GM23338 (cell line): ENCODE data around the gene SFRP4. TPM values are rescaled to one million over a fixed set of nuclear protein-coding genes. Genes with fewer than 3 reads are reported as not detected.

Experiments
- ATAC-seq: fragments of 200-7000 bp; cut with Tn5 transposase; 3 replicates; pipeline ENCODE4 v1.9.1; 2020
- DNase-seq: peaks from one replicate; pipeline ENCODE4 v3.0.0-alpha.2; 2015; ENCODE audit warnings: low spot score
- H2AFZ ChIP-seq: fragments of 200-600 bp; sonication (generic); 2 replicates; pipeline ENCODE4 v1.8.0; 2016; ENCODE audit warnings: antibody characterized with exemption, mild to moderate bottlenecking, moderate library complexity
- H3F3A ChIP-seq: fragments of 200-600 bp; sonication (generic); replicated peaks from 2 replicates; pipeline ENCODE4 v1.8.0; 2017; ENCODE audit warnings: antibody characterized with exemption, mixed run types, low read depth
- H3K27ac ChIP-seq: fragments of 200-600 bp; sonication (generic); 2 replicates; pipeline ENCODE4 v1.6.1; 2016; ENCODE audit warnings: low read depth
- H3K27me3 ChIP-seq: fragments of 200-600 bp; sonication (generic); 2 replicates; pipeline ENCODE4 v1.8.0; 2016; ENCODE audit warnings: mild to moderate bottlenecking, mixed run types, moderate library complexity; ENCODE audit not compliant: insufficient read depth
- H3K36me3 ChIP-seq: fragments of 200-600 bp; sonication (generic); 2 replicates; pipeline ENCODE4 v1.8.0; 2016; ENCODE audit warnings: mild to moderate bottlenecking; ENCODE audit not compliant: insufficient read depth
- H3K4me1 ChIP-seq: fragments of 200-600 bp; sonication (generic); 2 replicates; pipeline ENCODE4 v1.8.0; 2016; ENCODE audit warnings: mild to moderate bottlenecking, moderate library complexity; ENCODE audit not compliant: insufficient read depth
- H3K4me2 ChIP-seq: fragments of 200-600 bp; sonication (generic); 2 replicates; pipeline ENCODE4 v1.7.1; 2017; ENCODE audit warnings: mixed run types
- H3K4me3 ChIP-seq: fragments of 200-600 bp; sonication (generic); 2 replicates; pipeline ENCODE4 v1.6.1; 2016; ENCODE audit warnings: mixed run types
- H3K79me2 ChIP-seq: fragments of 200-600 bp; sonication (generic); replicated peaks from 2 replicates; pipeline ENCODE4 v1.8.0; 2017; ENCODE audit warnings: mild to moderate bottlenecking; ENCODE audit not compliant: insufficient read depth
- H3K9me2 ChIP-seq: fragments of 200-600 bp; sonication (generic); 2 replicates; pipeline ENCODE4 v1.8.0; 2017; ENCODE audit not compliant: insufficient read depth
- H4K20me1 ChIP-seq: fragments of 200-600 bp; sonication (generic); replicated peaks from 2 replicates; pipeline ENCODE4 v1.8.0; 2017; ENCODE audit warnings: mild to moderate bottlenecking; ENCODE audit not compliant: insufficient read depth
- H3K27ac Mint-ChIP-seq: 2 replicates; pipeline ENCODE4 v1.8.0; 2020; ENCODE audit warnings: inconsistent platforms, mild to moderate bottlenecking, moderate library complexity, mixed read lengths
- H3K27me3 Mint-ChIP-seq: 3 replicates; pipeline ENCODE4 v1.8.0; 2022; ENCODE audit warnings: low read depth, mild to moderate bottlenecking, moderate library complexity, mixed read lengths, inconsistent platforms; ENCODE audit not compliant: insufficient read depth, poor library complexity
- H3K36me3 Mint-ChIP-seq: 3 replicates; pipeline ENCODE4 v1.8.0; 2021; ENCODE audit warnings: low read depth, mild to moderate bottlenecking, inconsistent platforms, moderate library complexity, mixed read lengths
- H3K4me1 Mint-ChIP-seq: 3 replicates; pipeline ENCODE4 v1.8.0; 2020; ENCODE audit warnings: mild to moderate bottlenecking, inconsistent platforms, mixed read lengths
- H3K4me3 Mint-ChIP-seq: 3 replicates; pipeline ENCODE4 v1.8.0; 2021; ENCODE audit warnings: moderate library complexity, mild to moderate bottlenecking, inconsistent platforms, mixed read lengths
- H3K9me3 Mint-ChIP-seq: 3 replicates; pipeline ENCODE4 v1.8.0; 2020; ENCODE audit warnings: moderate library complexity, mild to moderate bottlenecking, inconsistent platforms, mixed read lengths
- REST ChIP-seq: IDR thresholded peaks from one replicate; pipeline ENCODE4 v1.6.1; 2018; ENCODE audit warnings: antibody characterized with exemption; ENCODE audit not compliant: unreplicated experiment
- ZNF462 ChIP-seq: fragments of 250-450 bp; sonication (Bioruptor Pico); IDR thresholded peaks from 2 replicates; pipeline ENCODE4 v1.5.0; 2020; ENCODE audit warnings: mild to moderate bottlenecking, moderate library complexity
- polyA plus RNA-seq: library from polyadenylated mRNA; unstranded; fragments of >200 nt; fragmentation: Nextera tagmentation; extraction: Ambion mirVana; gene quantifications from 2 replicates; pipeline ENCODE4 v1.2.1, GENCODE V29; 2016
- total RNA-seq: library from RNA; depleted of rRNA; stranded (reverse); fragments of >200 nt; shearing (Covaris generic); gene quantifications from 2 replicates; pipeline ENCODE4 v1.2.3, GENCODE V29; 2014
- TF ChIP-seq, protein P1 (sequence below): IDR thresholded peaks from 2 replicates; pipeline ENCODE4 v1.6.1; 2016; ENCODE audit warnings: antibody characterized with exemption

Gene SFRP4
- total and polyA plus RNA-seq, 2 experiments from 2014 or later = not detected

DNA sequence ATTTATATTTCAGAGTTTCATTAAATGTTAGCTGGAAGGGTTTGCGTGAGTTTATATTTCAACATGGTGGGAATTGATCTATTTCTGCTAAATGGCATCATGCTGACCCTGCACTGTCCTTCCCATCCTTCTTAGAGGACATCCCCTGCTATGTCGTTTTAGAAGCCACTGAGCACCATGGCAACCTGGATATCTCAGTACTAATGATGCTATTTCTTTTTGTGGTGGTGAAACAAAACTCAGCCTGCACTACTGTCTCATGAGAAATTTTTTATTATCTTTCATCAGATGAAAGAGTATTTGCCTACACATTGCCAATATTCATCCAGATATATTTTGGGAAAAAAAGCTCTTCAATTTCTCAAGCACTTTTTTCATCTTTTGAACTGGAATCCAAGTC lies 15.9 kb upstream of the SFRP4 start:
- Histone ChIP-seq H3K4me1 (no peaks in the 10 kb centered on the region), H3K79me2 (0 out of 2 replicates have a peak, but pooled peaks cover 4% of the 10 kb centered on the region), H4K20me1 (no peaks in the 10 kb centered on the region), H3K27ac (no peak overlapping the region), H2AFZ (no peak overlapping the region), H3K36me3 (no peaks in the 10 kb centered on the region), H3K4me2 (no peak overlapping the region), H3K27me3 (no peaks in the 10 kb centered on the region), H3K9me2 (no peaks in the 10 kb centered on the region), H3F3A (no peaks in the 10 kb centered on the region), H3K4me3 (no peak overlapping the region)
- no peak overlapping the region for H3K4me3 Mint-ChIP-seq
- DNase-seq (no peak), ATAC-seq (no peak)
- no peaks in the 10 kb centered on the region for H3K27me3 Mint-ChIP-seq
- H3K4me1 Mint-ChIP-seq = no peaks in the 10 kb centered on the region
- H3K36me3 Mint-ChIP-seq = no peaks in the 10 kb centered on the region; the same call in 2 of the 3 replicates
- TF ChIP-seq, protein P1, sequence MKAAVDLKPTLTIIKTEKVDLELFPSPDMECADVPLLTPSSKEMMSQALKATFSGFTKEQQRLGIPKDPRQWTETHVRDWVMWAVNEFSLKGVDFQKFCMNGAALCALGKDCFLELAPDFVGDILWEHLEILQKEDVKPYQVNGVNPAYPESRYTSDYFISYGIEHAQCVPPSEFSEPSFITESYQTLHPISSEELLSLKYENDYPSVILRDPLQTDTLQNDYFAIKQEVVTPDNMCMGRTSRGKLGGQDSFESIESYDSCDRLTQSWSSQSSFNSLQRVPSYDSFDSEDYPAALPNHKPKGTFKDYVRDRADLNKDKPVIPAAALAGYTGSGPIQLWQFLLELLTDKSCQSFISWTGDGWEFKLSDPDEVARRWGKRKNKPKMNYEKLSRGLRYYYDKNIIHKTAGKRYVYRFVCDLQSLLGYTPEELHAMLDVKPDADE = no peak
- no peak for TF ChIP-seq REST
- no peak for TF ChIP-seq ZNF462 (CRISPR knock-in tag)
- no peak overlapping the region for H3K27ac Mint-ChIP-seq
- H3K9me3 Mint-ChIP-seq = no peaks in the 10 kb centered on the region
